ENCODE results near the gene BATF3. TPM values are rescaled to one million over a fixed set of nuclear protein-coding genes. Genes with fewer than 3 reads are reported as not detected.

Gene BATF3
- total and polyA plus RNA-seq, 9 of the 15 experiments (the other 6 are each of a cell fraction or from before 2014, with no cell fraction given) = 0.40 to 3.8 (median 2.0) TPM

GRCh38 chr1:212699104-212699624 lies 476 bp downstream of the BATF3 start (continued):
- TF ChIP-seq, protein P1, sequence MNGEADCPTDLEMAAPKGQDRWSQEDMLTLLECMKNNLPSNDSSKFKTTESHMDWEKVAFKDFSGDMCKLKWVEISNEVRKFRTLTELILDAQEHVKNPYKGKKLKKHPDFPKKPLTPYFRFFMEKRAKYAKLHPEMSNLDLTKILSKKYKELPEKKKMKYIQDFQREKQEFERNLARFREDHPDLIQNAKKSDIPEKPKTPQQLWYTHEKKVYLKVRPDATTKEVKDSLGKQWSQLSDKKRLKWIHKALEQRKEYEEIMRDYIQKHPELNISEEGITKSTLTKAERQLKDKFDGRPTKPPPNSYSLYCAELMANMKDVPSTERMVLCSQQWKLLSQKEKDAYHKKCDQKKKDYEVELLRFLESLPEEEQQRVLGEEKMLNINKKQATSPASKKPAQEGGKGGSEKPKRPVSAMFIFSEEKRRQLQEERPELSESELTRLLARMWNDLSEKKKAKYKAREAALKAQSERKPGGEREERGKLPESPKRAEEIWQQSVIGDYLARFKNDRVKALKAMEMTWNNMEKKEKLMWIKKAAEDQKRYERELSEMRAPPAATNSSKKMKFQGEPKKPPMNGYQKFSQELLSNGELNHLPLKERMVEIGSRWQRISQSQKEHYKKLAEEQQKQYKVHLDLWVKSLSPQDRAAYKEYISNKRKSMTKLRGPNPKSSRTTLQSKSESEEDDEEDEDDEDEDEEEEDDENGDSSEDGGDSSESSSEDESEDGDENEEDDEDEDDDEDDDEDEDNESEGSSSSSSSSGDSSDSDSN (IDR thresholded peaks at IDR 0.05; ENCODE audit: borderline replicate concordance in 1 of 2, low read depth in 2 of 2, low read length in 2 of 2) = 0 out of 4 replicates have a peak, but pooled peaks of 1 of the 2 experiments have one; percentile 55
- TF ChIP-seq ZNF184 (CRISPR knock-in tag; IDR thresholded peaks at IDR 0.05) (no peak), ELK1 (CRISPR knock-in tag; IDR thresholded peaks at IDR 0.05) (no peak), SRF (CRISPR knock-in tag; IDR thresholded peaks at IDR 0.05) (0 out of 4 replicates have a peak, but pooled peaks of 1 of the 2 experiments have one; percentile 42), ARHGAP35 (IDR thresholded peaks at IDR 0.05; ENCODE audit: partially characterized antibody) (no peak), LARP7 (IDR thresholded peaks at IDR 0.05) (no peak), TEAD1 (CRISPR knock-in tag; IDR thresholded peaks at IDR 0.05) (0 out of 4 replicates have a peak, but pooled peaks of 1 of the 2 experiments have one; percentile 79), CSDE1 (IDR thresholded peaks at IDR 0.05) (no peak), COPS2 (conservative IDR thresholded peaks at IDR 0.05) (no peak), PHB (CRISPR knock-in tag; IDR thresholded peaks at IDR 0.05) (no peak), ZSCAN32 (CRISPR knock-in tag; IDR thresholded peaks at IDR 0.05) (no peak), PTBP1 (IDR thresholded peaks at IDR 0.05; ENCODE audit: low read depth, low read length) (no peak), SP2 (IDR thresholded peaks at IDR 0.05; ENCODE audit: extremely low read depth, low read depth, low read length, poor library complexity, severe bottlenecking) (no peak), E2F8 (IDR thresholded peaks at IDR 0.05; ENCODE audit: low read depth, partially characterized antibody) (no peak), ZNF511 (CRISPR knock-in tag; IDR thresholded peaks at IDR 0.05) (peak; percentile 98), RBM25 (IDR thresholded peaks at IDR 0.05; ENCODE audit: low read depth, low read length, severe bottlenecking) (no peak), HNRNPUL1 (IDR thresholded peaks at IDR 0.05; ENCODE audit: low read length) (no peak), NFE2L1 (tag; IDR thresholded peaks at IDR 0.05; ENCODE audit: borderline replicate concordance, low read depth) (no peak)
- TF ChIP-seq, protein P2, sequence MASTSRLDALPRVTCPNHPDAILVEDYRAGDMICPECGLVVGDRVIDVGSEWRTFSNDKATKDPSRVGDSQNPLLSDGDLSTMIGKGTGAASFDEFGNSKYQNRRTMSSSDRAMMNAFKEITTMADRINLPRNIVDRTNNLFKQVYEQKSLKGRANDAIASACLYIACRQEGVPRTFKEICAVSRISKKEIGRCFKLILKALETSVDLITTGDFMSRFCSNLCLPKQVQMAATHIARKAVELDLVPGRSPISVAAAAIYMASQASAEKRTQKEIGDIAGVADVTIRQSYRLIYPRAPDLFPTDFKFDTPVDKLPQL (IDR thresholded peaks at IDR 0.05; ENCODE audit: extremely low read depth, insufficient read length) = no peak
- TF ChIP-seq, protein P3, sequence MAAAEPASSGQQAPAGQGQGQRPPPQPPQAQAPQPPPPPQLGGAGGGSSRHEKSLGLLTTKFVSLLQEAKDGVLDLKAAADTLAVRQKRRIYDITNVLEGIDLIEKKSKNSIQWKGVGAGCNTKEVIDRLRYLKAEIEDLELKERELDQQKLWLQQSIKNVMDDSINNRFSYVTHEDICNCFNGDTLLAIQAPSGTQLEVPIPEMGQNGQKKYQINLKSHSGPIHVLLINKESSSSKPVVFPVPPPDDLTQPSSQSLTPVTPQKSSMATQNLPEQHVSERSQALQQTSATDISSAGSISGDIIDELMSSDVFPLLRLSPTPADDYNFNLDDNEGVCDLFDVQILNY (CRISPR knock-in tag; IDR thresholded peaks at IDR 0.05) = no peak; the same call in 1 of the 2 replicates
